ENCODE results near the gene NOL7.

The NOL7 gene

GRCh38 chr6:13654496-13654895 is 39.4 kb downstream of the NOL7 start:
- no peak for DNase-seq (ENCODE audit: low spot score)

GRCh38 chr6:13655700-13656099 is 40.6 kb downstream of the NOL7 start:
- DNase-seq (ENCODE audit: low spot score), result no peak

- no peak for DNase-seq (ENCODE audit: low spot score)
These were observed 45.1 kb downstream of the NOL7 start for GRCh38 chr6:13660273-13660672.

- no peak for DNase-seq (ENCODE audit: low spot score)
These were observed 45.8 kb downstream of the NOL7 start for GRCh38 chr6:13660893-13661292.

GRCh38 chr6:13661647-13662046 is 46.5 kb downstream of the NOL7 start:
- DNase-seq (ENCODE audit: low spot score), result no peak

GRCh38 chr6:13662651-13663334 is 47.7 kb downstream of the NOL7 start:
- DNase-seq (ENCODE audit: low spot score), result no peak

GRCh38 chr6:13663986-13664385 is 48.9 kb downstream of the NOL7 start:
- no peak for DNase-seq (ENCODE audit: low spot score)

- no peak for DNase-seq (ENCODE audit: low spot score)
These were observed 49.7 kb downstream of the NOL7 start for GRCh38 chr6:13664703-13665352.

- no peak for DNase-seq (ENCODE audit: low spot score)
These were observed 51.3 kb downstream of the NOL7 start for GRCh38 chr6:13666194-13667105.

GRCh38 chr6:13667655-13668054 is 52.5 kb downstream of the NOL7 start:
- no peak for DNase-seq (ENCODE audit: low spot score)

GRCh38 chr6:13668291-13668928 is 53.3 kb downstream of the NOL7 start:
- DNase-seq (ENCODE audit: low spot score), result peak; percentile 9

- DNase-seq (ENCODE audit: low spot score), result no peak
These were observed 54.3 kb downstream of the NOL7 start for GRCh38 chr6:13669476-13669875.

Data from CD4-positive, alpha-beta T cell treated with Interleukin-6 at 100 ng/mL for 8 hours (primary cell).